Hypothalamus (tissue), 51 donors: ENCODE data around the gene NENF.
"Not testable (repeated sequence)": the region's sequence is repeated elsewhere in the genome, so short reads cannot be mapped to it uniquely, and the experiment has no call there.

Experiments used
- DNase-seq, 51 donors: peaks; one replicate each; lab custom pipeline; 2025; lab: John Stamatoyannopoulos, UW

The NENF gene

GRCh38 chr1:212478467-212479025 is 45.8 kb downstream of the NENF start:
- no peak for DNase-seq

- no peak for DNase-seq
Observed at GRCh38 chr1:212479188-212479587, 46.5 kb downstream of the NENF start.

DNA sequence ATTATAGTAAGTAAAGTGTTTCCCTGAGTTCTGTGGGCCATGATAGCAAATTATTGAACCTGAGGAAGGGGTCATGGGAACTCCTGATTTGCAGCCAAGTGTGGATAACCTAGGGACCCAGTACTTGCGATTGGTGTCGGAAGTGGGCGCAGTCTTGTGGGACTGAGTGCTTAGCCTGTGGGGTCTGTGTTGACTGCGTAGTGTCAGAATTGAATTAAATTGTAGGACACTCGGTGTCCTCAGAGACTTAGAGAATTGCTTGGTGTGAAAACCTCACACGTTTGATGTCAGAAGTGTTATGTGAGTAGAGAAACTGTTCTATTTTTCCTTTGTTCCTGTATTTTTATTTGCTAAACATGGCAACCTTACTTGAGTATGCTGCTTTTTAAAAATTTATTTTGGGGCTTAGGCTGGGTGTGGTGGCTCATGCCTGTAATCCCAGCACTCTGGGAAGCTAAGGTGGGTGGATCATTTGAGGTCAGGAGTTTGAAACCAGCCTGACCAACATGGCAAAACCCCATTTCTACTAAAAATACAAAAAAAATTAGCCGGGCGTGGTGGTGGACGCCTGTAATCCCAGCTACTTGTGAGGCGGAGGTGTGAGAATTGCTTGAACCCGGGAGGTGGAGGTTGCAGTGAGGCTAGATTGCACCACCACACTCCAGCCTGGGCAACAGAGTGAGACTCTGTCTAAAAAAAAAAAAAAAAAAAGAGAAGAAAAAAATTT is 48.2 kb downstream of the NENF start:
- not testable (repeated sequence) for DNase-seq

- no peak for DNase-seq
Observed at GRCh38 chr1:212481438-212481767, 48.7 kb downstream of the NENF start.

DNA sequence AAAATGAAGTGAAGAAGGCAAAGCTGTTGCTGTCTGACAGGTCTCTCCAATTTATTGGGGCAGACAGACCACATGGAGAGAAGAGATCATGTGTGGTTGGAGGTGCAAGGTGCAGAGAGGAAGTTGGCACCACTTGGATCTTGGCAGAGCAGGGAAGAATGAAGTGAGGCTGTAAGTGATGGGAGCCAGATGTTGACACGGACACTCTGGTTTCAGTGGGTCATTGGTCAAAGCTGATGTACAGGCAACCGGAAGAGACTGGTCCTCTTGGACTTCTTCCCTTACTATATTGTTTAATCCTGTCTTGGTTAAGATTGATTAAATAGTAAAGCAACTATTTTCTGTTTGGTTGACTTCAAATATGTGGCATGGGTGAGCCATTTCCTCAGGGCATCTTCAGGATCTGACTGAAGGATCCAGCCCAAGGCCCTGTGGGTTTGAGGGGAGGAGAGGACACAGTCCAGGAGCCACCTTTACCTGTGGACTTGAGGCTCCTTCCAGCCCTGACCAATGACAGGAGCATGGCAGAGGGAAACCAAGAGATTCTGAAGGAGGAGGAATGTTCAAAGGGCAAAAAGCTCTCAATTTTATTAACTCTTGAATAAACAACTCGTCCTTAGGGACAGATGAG is 49.4 kb downstream of the NENF start:
- no peak for DNase-seq

DNA sequence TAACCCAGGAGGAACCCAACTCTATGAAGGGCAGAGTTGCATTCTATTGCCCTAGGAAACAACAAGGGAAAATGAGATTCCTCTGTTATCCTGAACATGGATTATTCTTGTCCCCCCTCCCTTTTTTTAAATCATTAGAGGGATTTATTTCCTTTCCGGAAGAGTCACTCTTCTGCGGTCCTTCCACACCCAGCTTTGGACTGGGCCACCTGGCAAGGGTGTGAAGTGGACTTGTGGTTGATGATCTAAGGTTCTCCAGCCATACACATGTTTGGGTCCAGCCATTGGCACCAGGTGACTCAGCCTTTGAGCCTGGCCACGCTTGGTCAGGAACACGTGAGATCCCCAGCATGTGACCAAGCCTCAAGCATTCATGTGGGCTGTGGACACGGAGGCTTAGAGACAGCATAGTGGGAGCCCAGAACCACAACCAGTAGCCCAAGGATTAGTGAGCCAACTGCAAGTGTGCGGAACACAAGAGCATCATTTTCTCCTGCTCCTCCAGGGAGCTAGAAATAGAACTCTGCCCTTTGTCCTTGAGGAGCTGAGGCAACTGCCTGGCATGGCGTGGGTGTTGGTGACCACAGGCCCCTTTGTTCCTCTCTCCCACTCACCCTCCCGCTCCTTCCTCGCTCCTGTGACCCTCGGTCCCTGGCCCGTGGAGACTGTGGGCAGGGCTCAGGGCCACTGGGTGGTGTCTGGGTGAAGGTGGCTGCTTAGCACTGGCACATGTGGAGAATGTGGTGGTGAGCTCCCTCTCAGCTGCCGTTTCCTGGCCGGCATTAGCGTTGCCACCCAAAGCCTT is 50.1 kb downstream of the NENF start:
- no peak for DNase-seq

DNA sequence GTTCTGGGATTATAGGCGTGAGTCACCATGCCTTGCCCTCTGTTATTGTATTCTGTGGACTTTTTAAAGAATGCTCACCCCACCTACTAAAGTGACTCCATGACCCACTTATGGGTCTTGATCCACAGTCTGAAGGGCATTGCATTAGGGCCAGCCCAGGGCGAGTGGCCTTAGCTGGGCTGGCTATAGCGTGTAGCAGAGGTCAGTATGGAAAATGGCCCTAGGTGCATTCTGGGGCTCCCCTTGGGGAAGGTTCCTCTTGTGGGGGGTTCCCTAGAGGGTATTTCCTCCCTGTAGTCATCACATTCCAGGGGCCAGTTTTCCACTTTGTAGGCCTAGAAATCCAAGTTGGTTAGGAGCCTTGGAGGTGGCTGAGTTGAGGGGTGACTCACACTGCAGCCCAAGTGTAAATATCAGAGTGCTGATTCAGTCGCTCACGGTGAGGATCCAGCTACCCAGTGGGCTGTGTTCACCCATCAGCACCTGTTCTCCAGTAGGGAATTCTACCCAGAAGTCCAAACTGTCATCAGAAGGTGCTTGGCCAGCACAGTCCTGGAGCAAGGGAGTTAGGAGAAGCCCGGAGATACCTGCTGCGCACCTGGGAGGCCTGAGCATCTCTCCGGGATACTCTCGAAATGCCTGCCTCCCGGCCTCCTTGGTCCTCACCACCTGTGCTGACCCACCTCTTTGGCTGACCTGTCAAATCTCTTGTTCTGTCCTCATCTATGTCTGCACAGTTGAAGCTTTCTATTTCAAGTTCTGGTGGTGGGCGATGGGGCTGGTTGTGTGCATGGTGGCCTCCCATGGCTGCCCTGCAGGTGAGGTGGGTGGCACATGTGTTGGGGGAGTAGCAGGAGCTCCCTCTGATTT is 52.2 kb downstream of the NENF start:
- DNase-seq, result no peak

DNA sequence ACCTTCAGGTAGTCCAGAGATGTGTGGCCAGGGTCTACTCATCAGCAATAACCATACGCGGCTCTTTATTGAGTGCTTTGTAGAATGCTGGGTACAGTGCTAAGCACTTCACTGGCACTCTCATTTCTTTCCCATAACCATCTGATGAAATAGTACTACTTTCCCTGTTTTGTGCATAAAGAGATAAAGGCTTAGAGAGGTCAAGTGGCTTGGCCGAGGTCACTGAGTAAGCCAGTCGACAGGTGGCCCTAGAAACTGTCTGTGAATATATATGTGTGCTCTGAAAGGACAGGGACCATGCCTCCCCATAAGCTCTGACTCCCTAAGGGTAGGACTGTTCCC is 52.8 kb downstream of the NENF start:
- DNase-seq, result no peak

DNA sequence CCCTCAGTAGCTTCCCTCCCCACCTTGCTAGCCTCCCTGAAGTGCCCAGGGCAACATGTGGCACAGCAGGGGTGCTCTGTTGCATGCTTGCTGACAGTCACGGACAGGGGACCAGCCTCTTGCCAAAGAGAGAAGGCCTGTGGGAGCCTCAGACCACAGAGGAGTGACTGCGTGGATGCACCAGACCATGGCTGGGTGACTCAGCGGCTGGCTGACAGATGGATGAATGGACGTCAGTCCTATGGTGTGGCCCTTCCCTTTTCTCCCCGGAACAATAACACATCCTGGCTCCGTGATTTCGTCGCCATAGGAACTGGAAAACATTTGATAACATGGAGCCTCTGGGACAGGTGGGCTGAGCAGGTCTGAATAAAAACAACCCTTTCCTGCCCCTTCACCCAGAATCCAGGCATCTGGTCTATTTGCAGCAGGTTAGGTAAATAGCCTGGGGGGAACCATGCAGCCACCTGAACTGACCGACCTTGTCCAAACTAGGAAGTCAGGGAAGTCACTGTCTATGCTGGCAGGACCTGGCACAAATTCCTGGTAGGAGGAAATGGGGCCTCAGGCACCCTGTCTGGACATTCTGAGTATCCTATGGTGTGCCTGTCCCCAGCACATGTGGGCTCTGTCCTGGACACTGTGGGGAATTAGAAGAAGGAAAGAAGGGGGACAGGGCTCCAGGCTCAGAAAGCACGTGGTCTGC is 53.3 kb downstream of the NENF start:
- peak in 7 of 51 donors; percentile 12 to 39 (median 22) for DNase-seq

- DNase-seq, result no peak
Observed at GRCh38 chr1:212486619-212486975, 53.9 kb downstream of the NENF start.

DNA sequence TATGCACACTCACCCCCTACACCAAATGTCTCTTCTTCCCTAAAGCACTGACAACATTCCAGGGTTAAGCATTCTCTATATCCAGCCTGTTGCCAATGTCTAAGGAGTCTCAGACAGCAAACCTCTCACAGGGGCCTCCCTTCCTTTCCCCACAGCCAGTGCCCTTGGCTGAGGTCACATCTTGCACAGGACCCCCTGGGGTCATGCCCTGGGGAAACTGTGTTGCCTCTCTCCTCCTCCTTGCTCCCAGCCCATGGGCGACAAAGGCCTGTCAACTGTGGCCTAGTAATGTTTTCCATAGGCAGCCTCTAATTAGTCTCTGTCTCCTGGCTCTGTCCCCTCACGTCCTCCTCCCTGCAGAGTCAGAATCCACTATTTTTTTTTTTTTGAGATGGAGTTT is 54.6 kb downstream of the NENF start:
- no peak for DNase-seq

DNA sequence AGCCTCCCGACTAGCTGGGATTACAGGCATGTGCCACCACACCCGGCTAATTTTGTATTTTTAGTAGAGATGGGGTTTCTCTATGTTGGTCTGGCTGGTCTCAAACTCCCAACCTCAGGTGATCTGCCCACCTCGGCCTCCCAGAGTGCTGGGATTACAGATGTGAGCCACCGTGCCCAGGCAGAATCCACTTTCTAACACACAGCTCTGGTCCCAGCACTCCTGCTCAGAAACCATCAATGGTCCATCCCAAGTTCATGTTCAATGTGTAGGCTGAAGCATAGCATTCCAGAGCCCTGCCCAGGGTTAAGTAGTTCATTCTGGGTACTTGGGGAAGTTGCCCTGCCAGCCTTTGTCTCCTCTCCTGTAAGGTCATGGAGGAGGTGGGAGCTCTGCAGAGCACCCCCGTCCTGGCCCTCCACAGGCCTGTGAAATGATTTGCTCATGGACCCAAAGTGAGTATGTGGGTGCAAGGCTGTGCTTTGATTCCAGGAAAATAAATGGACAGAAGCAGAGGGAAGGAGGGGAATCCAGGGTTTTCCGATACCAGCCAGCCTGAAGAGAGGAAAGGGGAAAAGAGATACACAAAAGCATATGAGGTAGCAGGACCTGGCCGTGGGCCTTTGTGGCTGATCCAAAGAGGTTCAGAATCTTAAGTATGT is 55.2 kb downstream of the NENF start:
- no peak for DNase-seq

GRCh38 chr1:212488436-212489283 is 55.9 kb downstream of the NENF start:
- DNase-seq, result peak in 34 of 51 donors; percentile 8 to 85 (median 48)

GRCh38 chr1:212489284-212489859 is 56.7 kb downstream of the NENF start:
- DNase-seq, result peak in 1 of 51 donors; percentile 9

GRCh38 chr1:212490276-212490675 is 57.6 kb downstream of the NENF start:
- DNase-seq, result no peak

- no peak for DNase-seq
Observed at GRCh38 chr1:212491454-212491853, 58.7 kb downstream of the NENF start.
